ENCODE results near the gene ZNF100.
"Not testable (repeated sequence)": the region's sequence is repeated elsewhere in the genome, so short reads cannot be mapped to it uniquely, and the experiment has no call there.

Gene ZNF100

DNA sequence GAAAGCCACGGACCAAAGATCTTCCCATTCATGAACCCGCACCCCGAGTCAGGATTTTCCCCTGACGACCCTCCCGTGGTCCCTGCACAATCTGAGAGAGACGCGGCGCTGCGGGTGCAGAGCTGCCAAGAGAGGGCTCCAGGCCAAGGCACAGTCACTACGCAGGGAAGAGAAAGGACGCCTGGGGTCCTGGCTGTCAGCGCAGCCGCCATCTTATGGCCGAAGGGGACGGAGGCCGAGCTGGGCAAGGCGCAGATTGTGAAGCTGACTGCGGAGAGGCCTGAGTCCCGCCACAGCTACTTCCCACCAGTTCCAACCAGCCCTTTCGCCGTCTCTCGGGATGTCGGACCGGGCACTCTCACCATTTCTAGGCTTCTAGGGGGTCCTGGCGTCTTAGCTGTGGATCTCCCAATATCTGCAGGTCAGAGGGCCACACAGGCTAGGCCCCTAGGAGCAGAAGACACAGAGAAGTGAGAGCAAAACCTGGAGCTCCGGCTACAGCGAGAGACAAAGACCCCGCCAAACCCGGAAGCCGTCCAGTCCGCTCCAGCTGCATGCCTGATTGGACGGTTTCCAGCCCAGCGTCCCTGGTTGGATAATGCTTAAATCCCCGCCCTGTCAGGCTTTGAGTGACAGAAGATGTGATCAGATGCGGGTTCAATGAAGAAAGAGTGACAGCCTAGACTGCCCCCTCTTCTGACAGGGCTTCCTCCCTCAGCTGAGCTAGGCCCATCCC lies at the start of gene ZNF100:
TSS of gene ZNF100 (minus strand) at position 515 of the 736 bp plus-strand sequence. CDS start at position 365, 150 bp downstream.
- H3K27ac ChIP-seq, result peak within 1 kb of the TSS; percentile 52
- DNase-seq (ENCODE audit: low read depth, low spot score), result peak; percentile 64

GRCh38 chr19:21812448-21812847 lies 45.1 kb upstream of the ZNF100 start:
- DNase-seq (ENCODE audit: low read depth, low spot score), result no peak
- H3K27ac ChIP-seq, result no peak overlapping the region

DNA sequence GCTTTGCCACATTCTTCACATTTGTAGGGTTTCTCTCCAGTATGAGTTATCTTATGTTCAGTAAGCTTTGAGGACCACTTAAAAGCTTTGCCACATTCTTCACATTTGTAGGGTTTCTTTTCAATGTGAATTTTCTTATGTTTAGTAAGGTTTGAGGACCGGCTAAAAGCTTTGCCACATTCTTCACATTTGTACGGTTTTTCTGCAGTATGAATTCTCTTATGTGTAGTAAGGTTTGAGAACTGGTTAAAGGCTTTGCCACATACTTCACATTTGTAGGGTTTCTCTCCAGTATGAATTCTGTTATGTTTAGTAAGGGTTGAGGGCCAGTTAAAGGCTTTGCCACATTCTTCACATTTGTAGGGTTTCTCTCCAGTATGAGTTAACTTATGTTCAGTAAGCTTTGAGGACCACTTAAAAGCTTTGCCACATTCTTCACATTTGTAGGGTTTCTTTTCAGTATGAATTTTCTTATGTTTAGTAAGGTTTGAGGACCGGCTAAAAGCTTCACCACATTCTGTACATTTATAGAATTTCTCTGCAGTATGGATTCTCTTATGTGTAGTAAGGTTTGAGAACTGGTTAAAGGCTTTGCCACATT lies 41.1 kb upstream of the ZNF100 start:
- not testable (repeated sequence) for H3K27ac ChIP-seq; DNase-seq (ENCODE audit: low read depth, low spot score)

- no peak for DNase-seq (ENCODE audit: low read depth, low spot score)
These were observed 22.2 kb upstream of the ZNF100 start for GRCh38 chr19:21789466-21790085.

DNA sequence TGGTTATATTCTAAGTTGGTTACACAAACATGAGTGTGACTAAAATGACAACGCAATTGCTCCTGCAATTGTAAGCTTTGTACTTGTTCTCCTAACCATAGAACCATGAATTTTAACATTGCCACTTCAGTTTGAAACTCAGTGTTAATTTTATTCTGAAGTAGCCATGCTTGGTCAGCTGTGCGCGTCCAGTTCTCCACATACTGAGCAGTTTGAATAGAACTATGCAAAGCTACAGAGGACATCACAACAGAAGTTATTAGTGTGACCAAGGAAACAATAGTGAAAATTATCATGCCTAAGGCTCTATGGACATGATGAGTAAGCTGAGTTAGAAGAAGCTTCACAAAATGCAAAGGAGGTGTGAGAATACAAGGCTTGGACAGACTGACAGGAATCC lies 19.6 kb upstream of the ZNF100 start:
- DNase-seq (ENCODE audit: low read depth, low spot score), result no peak
- H3K27ac ChIP-seq, result no peak overlapping the region

More at GRCh38 chr19:21789466-21790085, 22.2 kb upstream of the ZNF100 start:
- H3K27ac ChIP-seq, result no peak overlapping the region

DNA sequence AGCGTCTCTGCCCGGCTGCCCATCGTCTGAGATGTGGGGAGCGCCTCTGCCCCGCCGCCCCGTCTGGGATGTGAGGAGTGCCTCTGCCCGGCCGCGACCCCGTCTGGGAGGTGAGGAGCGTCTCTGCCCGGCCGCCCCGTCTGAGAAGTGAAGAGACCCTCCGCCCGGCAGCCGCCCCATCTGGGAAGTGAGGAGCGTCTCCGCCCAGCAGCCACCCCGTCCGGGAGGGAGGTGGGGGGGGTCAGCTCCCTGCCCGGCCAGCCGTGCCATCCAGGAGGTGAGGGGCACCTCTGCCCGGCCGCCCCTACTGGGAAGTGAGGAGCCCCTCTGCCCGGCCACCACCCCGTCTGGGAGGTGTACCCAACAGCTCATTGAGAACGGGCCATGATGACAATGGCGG lies 8.4 kb upstream of the ZNF100 start:
- H3K27ac ChIP-seq; DNase-seq (ENCODE audit: low read depth, low spot score): not testable (repeated sequence)

DNA sequence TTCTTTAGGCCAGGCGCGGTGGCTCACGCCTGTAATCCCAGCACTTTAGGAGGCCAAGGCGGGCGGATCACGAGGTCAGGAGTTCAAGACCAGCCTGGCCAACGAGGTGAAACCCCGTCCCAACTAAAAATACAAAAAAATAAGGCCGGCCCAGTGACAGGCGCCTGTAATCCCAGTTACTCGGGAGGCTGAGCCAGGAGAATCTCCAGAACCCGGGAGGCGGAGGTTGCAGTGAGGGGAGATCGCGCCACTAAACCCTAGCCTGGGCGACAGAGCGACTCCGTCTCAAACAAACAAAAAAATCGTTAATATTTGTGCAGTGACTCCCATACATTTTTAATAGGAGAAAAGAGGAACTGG lies 694 bp downstream of the ZNF100 start:
- not testable (repeated sequence) for DNase-seq (ENCODE audit: low read depth, low spot score)
- H3K27ac ChIP-seq, result peak overlapping the region; percentile 52

DNA sequence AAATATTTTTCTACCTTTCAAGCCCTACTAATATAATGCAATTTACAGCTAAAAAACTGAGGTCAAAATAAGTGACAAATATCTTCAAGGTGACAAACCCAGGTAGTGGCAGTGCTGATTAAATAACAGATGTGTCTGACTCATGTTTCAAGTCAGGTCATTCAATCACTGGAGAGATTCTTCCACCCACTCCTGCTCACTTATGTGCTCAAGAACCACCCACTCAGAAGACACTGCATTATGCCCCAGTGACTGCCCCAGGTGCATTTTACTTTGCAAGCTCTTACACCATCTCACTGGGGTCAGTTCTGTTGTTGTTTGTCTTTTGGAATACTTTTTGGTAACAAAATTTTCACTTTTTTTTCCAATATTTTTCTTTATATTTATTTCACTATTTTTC lies 2.2 kb downstream of the ZNF100 start:
- DNase-seq (ENCODE audit: low read depth, low spot score), result peak; percentile 18
- peak overlapping the region; percentile 24 for H3K27ac ChIP-seq

GRCh38 chr19:21761547-21761946 lies 5.8 kb downstream of the ZNF100 start:
- not testable (repeated sequence) for H3K27ac ChIP-seq; DNase-seq (ENCODE audit: low read depth, low spot score)

DNA sequence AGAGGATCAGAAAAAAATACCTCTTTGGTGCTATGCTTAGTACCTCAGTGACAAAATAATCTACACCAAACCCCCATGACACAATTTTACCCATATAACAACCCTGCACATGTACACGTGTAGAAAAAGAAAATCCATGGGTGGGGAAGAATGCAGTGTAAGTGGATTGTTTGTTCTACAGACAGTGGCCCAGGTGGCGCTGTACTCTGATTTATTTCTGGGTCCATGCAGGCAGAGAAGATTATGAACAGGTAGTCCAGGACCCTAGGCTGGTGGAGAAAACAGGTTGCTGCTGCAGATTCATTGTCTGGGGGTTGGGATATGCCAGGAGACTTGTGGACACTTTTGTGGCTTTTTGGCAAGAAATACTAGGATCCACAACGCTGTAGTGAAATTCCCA lies 9.1 kb downstream of the ZNF100 start:
- DNase-seq (ENCODE audit: low read depth, low spot score), result no peak
- no peak overlapping the region for H3K27ac ChIP-seq

DNA sequence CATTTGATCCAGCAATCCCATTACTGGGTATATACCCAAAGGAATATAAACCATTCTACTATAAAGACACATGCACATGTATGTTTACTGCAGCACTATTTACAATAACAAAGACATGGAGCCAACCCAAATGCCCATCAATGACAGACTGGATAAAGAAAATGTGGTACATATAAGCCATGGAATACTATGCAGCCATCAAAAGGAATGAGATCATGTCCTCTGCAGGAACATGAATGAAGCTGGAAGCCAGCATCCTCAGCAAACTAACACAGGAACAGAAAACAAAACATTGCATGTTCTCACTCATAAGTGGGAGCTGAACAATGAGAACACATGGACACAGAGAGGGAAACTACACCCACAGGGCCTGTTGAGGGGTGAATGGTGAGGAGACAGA lies 11.8 kb downstream of the ZNF100 start:
- not testable (repeated sequence) for H3K27ac ChIP-seq; DNase-seq (ENCODE audit: low read depth, low spot score)

- no peak overlapping the region for H3K27ac ChIP-seq
- no peak for DNase-seq (ENCODE audit: low read depth, low spot score)
These were observed 16.0 kb downstream of the ZNF100 start for GRCh38 chr19:21751384-21751783.

DNA sequence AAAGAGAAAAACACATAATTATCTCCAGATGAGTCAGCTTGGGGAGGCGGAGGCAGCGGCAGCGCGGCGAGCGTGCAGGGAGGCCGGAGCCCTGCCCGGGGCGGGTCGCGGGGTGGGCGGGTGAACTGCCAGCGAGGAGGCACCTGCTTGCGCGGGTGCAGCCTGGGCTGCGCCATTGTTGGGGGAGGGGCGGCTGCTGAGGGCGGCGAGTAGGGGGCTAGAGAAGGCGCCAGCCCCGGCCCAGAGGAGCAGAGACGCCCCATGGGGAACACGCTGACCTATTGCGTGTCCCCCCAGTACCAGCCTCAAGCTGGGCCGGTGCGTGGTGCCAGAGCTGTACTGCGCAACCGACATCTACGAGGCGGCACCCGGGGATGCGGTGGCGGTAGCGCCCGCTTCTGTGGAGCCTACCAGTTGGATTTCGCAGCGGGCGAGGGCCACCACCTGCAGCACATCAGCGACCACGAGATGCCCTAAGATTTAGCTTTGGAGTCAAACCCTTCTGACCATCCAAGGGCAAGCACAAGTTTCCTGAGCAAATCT lies 16.7 kb downstream of the ZNF100 start:
- H3K27ac ChIP-seq, result no peak overlapping the region
- no peak for DNase-seq (ENCODE audit: low read depth, low spot score)

- DNase-seq (ENCODE audit: low read depth, low spot score), result no peak
- H3K27ac ChIP-seq, result no peak overlapping the region
These were observed 18.3 kb downstream of the ZNF100 start for GRCh38 chr19:21749090-21749489.

GRCh38 chr19:21748088-21748487 lies 19.3 kb downstream of the ZNF100 start:
- no peak overlapping the region for H3K27ac ChIP-seq
- no peak for DNase-seq (ENCODE audit: low read depth, low spot score)

DNA sequence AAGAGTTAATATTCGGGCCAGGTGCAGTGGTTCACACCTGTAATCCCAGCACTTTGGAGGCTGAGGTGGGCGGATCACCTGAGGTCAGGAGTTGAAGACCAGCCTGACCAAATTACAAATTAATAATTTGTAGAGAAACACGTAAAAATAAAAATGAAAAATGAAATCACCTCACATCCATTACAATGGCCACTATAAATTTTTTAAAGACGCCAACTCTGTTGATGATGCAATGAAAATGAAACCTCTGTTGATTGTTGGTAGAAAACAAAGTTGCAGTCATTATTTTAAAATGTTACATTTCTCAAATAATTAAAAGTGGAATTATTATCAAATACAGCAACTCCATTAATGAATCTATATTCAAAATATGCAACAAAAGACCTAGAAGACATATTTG lies 26.8 kb downstream of the ZNF100 start:
- DNase-seq (ENCODE audit: low read depth, low spot score), result no peak
- H3K27ac ChIP-seq, result no peak overlapping the region

GRCh38 chr19:21726942-21727747 lies 40.2 kb downstream of the ZNF100 start:
- not testable (repeated sequence) for DNase-seq (ENCODE audit: low read depth, low spot score); H3K27ac ChIP-seq

DNA sequence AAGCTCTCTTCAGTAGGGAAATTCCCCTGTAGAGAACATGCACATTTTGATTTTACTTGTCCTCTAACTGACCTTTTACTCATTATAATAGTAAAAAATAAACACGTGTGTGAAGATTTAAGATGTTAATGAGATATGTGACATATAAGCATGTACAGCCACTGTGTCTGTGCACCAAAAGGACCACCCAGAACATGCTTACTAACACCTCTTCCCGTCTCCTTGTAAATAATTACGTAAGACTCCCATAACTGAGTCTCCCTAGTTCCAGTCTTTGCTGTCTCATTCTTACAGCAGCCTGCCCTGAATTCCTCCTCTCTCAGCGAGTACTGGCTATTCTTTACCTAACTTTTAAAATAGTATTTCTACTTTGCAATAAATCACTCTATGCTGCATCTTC lies 53.6 kb downstream of the ZNF100 start:
- no peak for DNase-seq (ENCODE audit: low read depth, low spot score)
- H3K27ac ChIP-seq, result no peak overlapping the region

DNA sequence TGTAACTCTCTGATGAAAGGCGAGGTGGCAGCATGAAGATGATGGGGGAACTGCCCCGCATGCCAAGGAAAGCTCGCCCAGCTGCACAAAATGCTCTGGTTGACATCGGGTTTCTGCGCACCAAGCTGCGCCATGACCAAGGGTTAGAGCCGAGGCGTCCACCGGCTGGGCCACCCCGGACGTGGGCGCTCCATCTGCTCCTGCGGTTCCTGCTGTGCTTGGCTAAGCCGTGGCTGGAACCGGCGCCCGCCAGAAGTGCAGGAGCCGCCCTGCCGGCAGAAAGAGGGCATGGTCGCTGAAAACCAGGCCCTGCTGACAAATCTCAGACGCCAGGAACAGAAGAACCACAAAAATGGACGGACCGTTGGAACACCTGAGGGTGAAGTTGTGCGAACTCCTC lies 57.9 kb downstream of the ZNF100 start:
- no peak overlapping the region for H3K27ac ChIP-seq
- DNase-seq (ENCODE audit: low read depth, low spot score), result no peak

DNA sequence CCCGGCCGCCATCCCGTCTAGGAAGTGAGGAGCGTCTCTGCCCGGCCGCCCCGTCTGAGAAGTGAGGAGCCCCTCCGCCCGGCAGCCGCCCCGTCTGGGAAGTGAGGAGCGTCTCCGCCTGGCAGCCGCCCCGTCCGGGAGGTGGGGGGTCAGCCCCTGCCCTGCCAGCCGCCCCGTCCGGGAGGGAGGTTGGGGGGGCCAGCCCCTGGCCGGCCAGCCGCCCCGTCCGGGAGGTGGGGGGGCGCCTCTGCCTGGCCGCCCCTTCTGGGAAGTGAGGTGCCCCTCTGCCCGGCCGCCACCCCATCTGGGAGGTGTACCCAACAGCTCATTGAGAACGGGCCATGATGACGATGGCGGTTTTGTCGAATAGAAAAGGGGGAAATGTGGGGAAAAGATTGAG lies 59.5 kb downstream of the ZNF100 start:
- DNase-seq (ENCODE audit: low read depth, low spot score), result not testable (repeated sequence)

More for the DNA sequence above, 59.5 kb downstream of the ZNF100 start:
- not testable (repeated sequence) for H3K27ac ChIP-seq
